HepG2 (cell line): ENCODE results near the gene LAMA5. TPM values are rescaled to one million over a fixed set of nuclear protein-coding genes. Genes with fewer than 3 reads are reported as not detected.

Experiments used
- ATAC-seq: fragments of 200-7000 bp; cut with Tn5 transposase; 3 replicates; pipeline ENCODE4 v1.9.1; 2020; ENCODE audit warnings: mild to moderate bottlenecking, moderate library complexity
- BruUV-seq: library from RNA; stranded (reverse); fragments of 400-500 nt; replicated peaks from 2 replicates; lab custom pipeline; 2021; lab: Mats Ljungman, UMichigan
- CTCF ChIA-PET: fragments of 300-600 bp; formaldehyde crosslinking; extraction: SDS; loops from one replicate; lab custom pipeline; 2021; ENCODE audit warnings: low total read pairs, inconsistent platforms, low intra/inter-chr PET ratio; lab: Yijun Ruan, JAX
- POLR2A ChIA-PET: fragments of 350-600 bp; sonication (Branson Sonifier 250); formaldehyde crosslinking; loops from one replicate; lab custom pipeline; 2020; ENCODE audit warnings: antibody characterized with exemption, inconsistent platforms; lab: Yijun Ruan, JAX
- DNase-seq: peaks from one replicate; pipeline ENCODE4 v3.0.0-alpha.2; 2015; ENCODE audit warnings: low spot score
- FAIRE-seq: peaks from 3 replicates; lab custom pipeline; 2011; peaks lifted over from hg19 to GRCh38; lab: Jason Lieb, UNC
- H2AFZ ChIP-seq: one replicate; pipeline ENCODE4 v1.6.1; 2011; ENCODE audit warnings: low read length, inconsistent platforms
- H3K27ac ChIP-seq: fragments of 300-600 bp; 3 replicates; pipeline ENCODE4 v1.8.0; 2011; ENCODE audit warnings: mixed run types, mild to moderate bottlenecking, mixed read lengths, low read length, inconsistent platforms; ENCODE audit not compliant: insufficient read depth; ENCODE audit errors: extremely low read length
- H3K27me3 ChIP-seq, 2 experiments: fragments of 200-600 bp in 1 of 2; 2 replicates in 1 of 2; 3 replicates in 1 of 2; pipeline versions ENCODE4 v1.6.0 to v1.8.0; 2011; ENCODE audit warnings: low read length in 2 of 2, mild to moderate bottlenecking in 2 of 2, moderate library complexity in 2 of 2, inconsistent platforms in 1 of 2; ENCODE audit not compliant: insufficient read depth in 2 of 2, control insufficient read depth in 1 of 2
- H3K36me3 ChIP-seq, 2 experiments: fragments of 200-600 bp in 1 of 2; replicated peaks in 1 of 2; 2 replicates in 1 of 2; 3 replicates in 1 of 2; pipeline versions ENCODE4 v1.5.1 to v1.8.0; 2011; ENCODE audit warnings: low read length in 2 of 2, inconsistent platforms in 1 of 2; ENCODE audit not compliant: insufficient read depth in 2 of 2, control insufficient read depth in 1 of 2
- H3K4me1 ChIP-seq: 2 replicates; pipeline ENCODE4 v1.5.1; 2012; ENCODE audit warnings: low read length, inconsistent platforms; ENCODE audit not compliant: insufficient read depth
- H3K4me2 ChIP-seq: 2 replicates; pipeline ENCODE4 v1.6.0; 2011; ENCODE audit warnings: low read depth, low read length, inconsistent platforms
- H3K4me3 ChIP-seq, 3 experiments: fragments of 200-600 bp in 1 of 3; sonication (generic), shearing (Covaris generic) in 1 of 3; replicated peaks in 1 of 3; 2 replicates each; pipeline ENCODE4 v1.5.1; 2011 to 2016; ENCODE audit warnings: low read length in 3 of 3, inconsistent platforms in 2 of 3, low read depth in 2 of 3, mild to moderate bottlenecking in 2 of 3, control low read depth in 1 of 3, mixed read lengths in 1 of 3; ENCODE audit not compliant: insufficient read depth in 1 of 3
- H3K79me2 ChIP-seq: one replicate; pipeline ENCODE4 v1.6.1; 2011; ENCODE audit warnings: low read length, inconsistent platforms; ENCODE audit not compliant: insufficient read depth
- H3K9ac ChIP-seq: 2 replicates; pipeline ENCODE4 v1.6.0; 2011; ENCODE audit warnings: mild to moderate bottlenecking, low read depth, low read length, inconsistent platforms; ENCODE audit not compliant: insufficient read depth
- H3K9me3 ChIP-seq: 2 replicates; pipeline ENCODE4 v1.5.1; 2012; ENCODE audit warnings: mild to moderate bottlenecking, low read length
- H4K20me1 ChIP-seq: 2 replicates; pipeline ENCODE4 v1.6.0; 2011; ENCODE audit warnings: inconsistent platforms, mild to moderate bottlenecking, low read length, moderate library complexity; ENCODE audit not compliant: insufficient read depth
- BCLAF1 ChIP-seq: fragments of 450-650 bp; IDR thresholded peaks from 2 replicates; pipeline ENCODE4 v1.6.1; 2017; ENCODE audit warnings: mild to moderate bottlenecking
- CSRNP1 ChIP-seq: sonication (generic); formaldehyde crosslinking; IDR thresholded peaks from 2 replicates; pipeline ENCODE4 v1.8.1; 2023; ENCODE audit warnings: mild to moderate bottlenecking, missing genetic modification reagents
- EZH2 ChIP-seq: conservative IDR thresholded peaks from 2 replicates; pipeline ENCODE4 v1.6.1; 2012; ENCODE audit warnings: mild to moderate bottlenecking, low read depth, low read length, moderate library complexity
- FOXK1 ChIP-seq: sonication (generic); formaldehyde crosslinking; IDR thresholded peaks from 2 replicates; pipeline ENCODE4 v1.4.0; 2020; ENCODE audit warnings: low read depth, missing genetic modification reagents, borderline replicate concordance
- HDAC6 ChIP-seq: fragments of 200-600 bp; sonication (generic); IDR thresholded peaks from 2 replicates; pipeline ENCODE4 v1.7.0; 2017; ENCODE audit warnings: mild to moderate bottlenecking, antibody characterized with exemption, low read length, low read depth
- HMG20A ChIP-seq: IDR thresholded peaks from 2 replicates; pipeline ENCODE4 v1.6.1; 2016; ENCODE audit warnings: borderline replicate concordance
- ZFP62 ChIP-seq: sonication (generic); formaldehyde crosslinking; IDR thresholded peaks from 2 replicates; pipeline ENCODE4 v1.4.0; 2020; ENCODE audit warnings: missing genetic modification reagents
- ZNF292 ChIP-seq: sonication (generic); formaldehyde crosslinking; IDR thresholded peaks from 2 replicates; pipeline ENCODE4 v1.8.1; 2022; ENCODE audit warnings: mild to moderate bottlenecking, low read depth, missing genetic modification reagents, borderline replicate concordance
- ZNF329 ChIP-seq: sonication (generic); formaldehyde crosslinking; IDR thresholded peaks from 2 replicates; pipeline ENCODE4 v1.9.0; 2021; ENCODE audit warnings: low read depth, mild to moderate bottlenecking, missing genetic modification reagents
- ZNF337 ChIP-seq: sonication (generic); formaldehyde crosslinking; IDR thresholded peaks from 2 replicates; pipeline ENCODE4 v1.5.1; 2020; ENCODE audit warnings: missing genetic modification reagents, low read depth, mild to moderate bottlenecking, borderline replicate concordance
- ZZZ3 ChIP-seq: sonication (generic); formaldehyde crosslinking; IDR thresholded peaks from 2 replicates; pipeline ENCODE4 v1.4.0; 2020; ENCODE audit warnings: missing genetic modification reagents, mild to moderate bottlenecking, borderline replicate concordance
- WGBS: methylation state at CpG from one replicate; pipeline ENCODE4 v1.1.6; 2017; ENCODE audit warnings: low lambda C conversion rate; 5-methylcytosine and 5-hydroxymethylcytosine counted together
- in situ Hi-C: cut with HindIII; loops from 2 replicates; pipeline ENCODE4 v1.10.0; 2017; ENCODE audit warnings: low pct_unique_long_range_greater_than_20kb; ENCODE audit not compliant: extremely low pct_ligation_motif_present
- intact Hi-C: fragments of 100-400 bp; cut with micrococcal nuclease; formaldehyde crosslinking; loops from one replicate; pipeline ENCODE4 v1.10.0; 2022; ENCODE audit not compliant: unreplicated experiment
- polyA plus RNA-seq, 8 experiments: library from polyadenylated mRNA; depleted of rRNA in 3 of 8; stranded (reverse) in 7 of 8; unstranded in 1 of 8; fragments of >200 nt; fragmentation: Illumina TruSeq in 4 of 8; extraction: Trizol in 4 of 8; gene quantifications; 2 replicates each; pipeline versions ENCODE4 v1.2.1 to v1.2.3, GENCODE V29; 2011 to 2016; ENCODE audit warnings: low read depth in 4 of 8, missing spikeins in 1 of 8, mixed read lengths in 1 of 8; ENCODE audit not compliant: insufficient read depth in 1 of 8
- total RNA-seq, 5 experiments: library from RNA; depleted of rRNA; stranded (reverse); fragments of >200 nt; fragmentation: Illumina TruSeq; extraction: Trizol; gene quantifications; 2 replicates each; pipeline ENCODE4 v1.2.3, GENCODE V29; 2016; ENCODE audit warnings: low read depth in 1 of 5

Gene LAMA5
- total and polyA plus RNA-seq, 2 of the 13 experiments (the other 11 are each of a cell fraction or from before 2014, with no cell fraction given) = 21.0 to 44.7 TPM

GRCh38 chr20:62386383-62387218, 19.5 kb upstream of the LAMA5 start, which contains the start of gene RPS21 (continued):
- peak; percentile 95 for TF ChIP-seq FOXK1 (CRISPR knock-in tag)

- Histone ChIP-seq H3K36me3 (0 out of 5 replicates have a peak, but pooled peaks cover 2 to 6% of the 10 kb centered on the region in 2 experiments), H3K79me2 (peaks cover 26% of the 10 kb centered on the region), H3K4me3 (no peak overlapping the region; a peak in 1 of 6 replicates), H3K27ac (no peak overlapping the region), H3K4me1 (peaks cover 26% of the 10 kb centered on the region), H3K27me3 (no peaks in the 10 kb centered on the region; a peak in 2 of 5 replicates), H2AFZ (no peak overlapping the region), H3K4me2 (no peak overlapping the region), H3K9ac (no peak overlapping the region), H4K20me1 (peaks cover 8% of the 10 kb centered on the region), H3K9me3 (no peaks in the 10 kb centered on the region)
- POLR2A ChIA-PET = interaction anchor here (0.7 to 3.2 kb wide), 7 partner anchors 10 to 84 kb away, joined by 3 to 51 read pairs (median 5); partner anchors contain the start of genes ADRM1 and LAMA5
- intact Hi-C loops = loop anchor here (1.0 kb wide), 1 partner anchor 80 kb away; the partner anchor contains the start of gene ADRM1
- peak; percentile 87 for DNase-seq
- no TSS peak for BruUV-seq
- peak; percentile 92 for FAIRE-seq
- ATAC-seq = peak; percentile 88
- in situ Hi-C loops = no loop called here
- CTCF ChIA-PET = interaction anchor here (1.0 to 2.7 kb wide), 2 partner anchors 77 to 81 kb away, joined by 4 to 57 read pairs; partner anchors contain the start of gene ADRM1
- 46% methylated on average over 18 of the region's 18 CpGs for WGBS
- TF ChIP-seq BCLAF1 = no peak
- TF ChIP-seq CSRNP1 (CRISPR knock-in tag) = no peak
- no peak for TF ChIP-seq HMG20A (CRISPR knock-in tag)
- no peak for TF ChIP-seq ZFP62
- TF ChIP-seq ZNF329 = no peak
- TF ChIP-seq ZZZ3 (CRISPR knock-in tag) = no peak
- no peak for TF ChIP-seq HDAC6
- TF ChIP-seq ZNF292 (CRISPR knock-in tag) = no peak
- no peak for TF ChIP-seq EZH2
- no peak for TF ChIP-seq ZNF337
Observed at GRCh38 chr20:62382306-62383198, 15.4 kb upstream of the LAMA5 start.
